GM15510 (cell line): Measurements from ENCODE around the gene RNF166.
A peak's percentile ranks its signal among the peaks of the same experiment; 100 is the strongest.

ENCODE experiments used
- POLR2A ChIP-seq: IDR thresholded peaks from 3 replicates; pipeline ENCODE4 v1.6.1; 2011; ENCODE audit warnings: borderline replicate concordance; ENCODE audit not compliant: insufficient read length; ENCODE audit errors: extremely low read depth

RNF166 gene

GRCh38 chr16:88687254-88687576 is 19.0 kb downstream of the RNF166 start:
- no peak for TF ChIP-seq POLR2A

GRCh38 chr16:88686439-88687253 is 19.6 kb downstream of the RNF166 start, which contains the start of gene SNAI3:
TSS of gene SNAI3 (minus strand) at chr16:88686507. CDS start at chr16:88686406, 101 bp downstream.
- TF ChIP-seq POLR2A = no peak

GRCh38 chr16:88686062-88686438 is 20.2 kb downstream of the RNF166 start:
- no peak for TF ChIP-seq POLR2A

- no peak for TF ChIP-seq POLR2A
Measured at GRCh38 chr16:88685156-88686061, 20.8 kb downstream of the RNF166 start.

- no peak for TF ChIP-seq POLR2A
Measured at GRCh38 chr16:88684569-88685155, 21.5 kb downstream of the RNF166 start.

- TF ChIP-seq POLR2A = peak; percentile 51
Measured at GRCh38 chr16:88681709-88682451, 24.3 kb downstream of the RNF166 start.

GRCh38 chr16:88681084-88681680 is 25.0 kb downstream of the RNF166 start:
- peak; percentile 38 for TF ChIP-seq POLR2A

GRCh38 chr16:88680554-88681083 is 25.6 kb downstream of the RNF166 start:
- TF ChIP-seq POLR2A = no peak

GRCh38 chr16:88678224-88678979 is 27.8 kb downstream of the RNF166 start:
- no peak for TF ChIP-seq POLR2A

- peak; percentile 6 for TF ChIP-seq POLR2A
Measured at GRCh38 chr16:88677721-88678120, 28.5 kb downstream of the RNF166 start.

GRCh38 chr16:88676502-88677242 is 29.5 kb downstream of the RNF166 start:
- TF ChIP-seq POLR2A = no peak

GRCh38 chr16:88673716-88674379 is 32.4 kb downstream of the RNF166 start:
- no peak for TF ChIP-seq POLR2A
